Stimulated activated CD8-positive, alpha-beta memory T cell treated with anti-CD3 and anti-CD28 coated beads, Interleukin-15, amount 100 ng/mL, for 1 hour (primary cell): ENCODE results near the gene BFSP1.

Experiments
- DNase-seq: peaks from one replicate; pipeline ENCODE4 v3.0.0-alpha.2; 2020; ENCODE audit warnings: low read depth

Gene BFSP1

GRCh38 chr20:17495826-17496225 lies 35.4 kb downstream of the BFSP1 start:
- DNase-seq, result no peak

GRCh38 chr20:17494201-17494600 lies 37.0 kb downstream of the BFSP1 start:
- DNase-seq, result no peak

GRCh38 chr20:17493173-17493572 lies 38.0 kb downstream of the BFSP1 start:
- DNase-seq, result no peak

DNA sequence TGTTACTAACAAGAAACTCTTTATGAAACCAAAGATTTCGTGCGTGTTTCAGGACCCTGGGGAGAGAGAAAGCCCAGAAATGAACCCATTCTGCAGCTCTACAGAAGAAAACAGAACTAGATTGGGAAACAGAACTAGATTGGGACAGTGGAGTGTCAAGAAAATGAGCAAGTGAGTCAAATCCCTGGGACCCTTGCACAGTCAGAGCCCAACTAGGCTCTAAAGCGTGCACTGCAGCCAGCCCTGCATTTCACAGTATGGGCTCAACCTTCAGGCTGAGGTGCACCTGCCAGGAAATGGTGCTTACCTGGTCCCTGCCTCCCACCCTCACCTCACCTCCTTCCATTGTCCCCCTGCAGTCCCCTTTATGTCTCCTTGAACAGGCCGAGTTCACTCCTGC lies 39.7 kb downstream of the BFSP1 start:
- DNase-seq, result no peak

DNA sequence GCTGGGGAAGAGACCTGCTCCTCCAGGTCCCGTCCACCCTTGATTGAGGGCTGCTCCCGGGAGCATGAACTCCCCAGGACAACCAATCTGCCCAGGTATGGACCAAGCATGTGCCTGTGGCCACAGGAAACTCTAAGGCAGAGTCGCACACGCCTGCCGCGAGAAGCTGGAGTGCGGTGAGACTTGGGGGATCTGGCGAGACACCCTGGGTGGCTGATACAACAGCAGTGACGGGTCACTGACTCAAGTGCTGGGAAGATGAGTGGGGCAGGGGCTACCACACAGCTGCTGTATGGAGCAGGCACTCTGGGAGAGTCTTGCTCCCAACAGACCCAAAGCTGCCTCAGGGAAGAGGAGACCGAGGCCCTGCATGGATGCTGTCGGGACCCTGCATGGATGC lies 40.1 kb downstream of the BFSP1 start:
- no peak for DNase-seq

- DNase-seq, result no peak
These were observed 40.7 kb downstream of the BFSP1 start for GRCh38 chr20:17490501-17490900.

GRCh38 chr20:17488916-17489600 lies 42.1 kb downstream of the BFSP1 start:
- DNase-seq, result no peak

- no peak for DNase-seq
These were observed 46.2 kb downstream of the BFSP1 start for GRCh38 chr20:17485017-17485416.

DNA sequence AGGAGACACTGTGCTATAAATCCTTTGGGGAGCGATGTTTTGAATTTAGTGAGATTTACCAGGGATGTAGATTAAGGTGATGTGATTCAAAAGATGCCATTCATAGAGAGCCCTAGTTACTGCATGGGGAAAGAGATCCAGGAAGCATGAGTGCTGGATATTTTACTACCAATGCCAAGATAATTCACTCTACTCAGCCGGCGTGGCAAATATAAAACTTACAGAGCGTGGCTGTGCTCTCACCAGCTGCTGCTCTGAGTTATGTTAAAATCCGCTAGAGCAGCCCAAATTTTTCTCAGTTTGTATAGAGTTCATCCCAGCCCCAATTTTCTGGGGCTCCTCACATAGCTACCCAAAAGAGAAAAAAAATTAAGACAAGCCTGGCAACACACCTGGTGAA lies 48.6 kb downstream of the BFSP1 start:
- DNase-seq, result no peak

- no peak for DNase-seq
These were observed 49.5 kb downstream of the BFSP1 start for GRCh38 chr20:17481661-17482060.

GRCh38 chr20:17480696-17481095 lies 50.5 kb downstream of the BFSP1 start:
- DNase-seq, result no peak

DNA sequence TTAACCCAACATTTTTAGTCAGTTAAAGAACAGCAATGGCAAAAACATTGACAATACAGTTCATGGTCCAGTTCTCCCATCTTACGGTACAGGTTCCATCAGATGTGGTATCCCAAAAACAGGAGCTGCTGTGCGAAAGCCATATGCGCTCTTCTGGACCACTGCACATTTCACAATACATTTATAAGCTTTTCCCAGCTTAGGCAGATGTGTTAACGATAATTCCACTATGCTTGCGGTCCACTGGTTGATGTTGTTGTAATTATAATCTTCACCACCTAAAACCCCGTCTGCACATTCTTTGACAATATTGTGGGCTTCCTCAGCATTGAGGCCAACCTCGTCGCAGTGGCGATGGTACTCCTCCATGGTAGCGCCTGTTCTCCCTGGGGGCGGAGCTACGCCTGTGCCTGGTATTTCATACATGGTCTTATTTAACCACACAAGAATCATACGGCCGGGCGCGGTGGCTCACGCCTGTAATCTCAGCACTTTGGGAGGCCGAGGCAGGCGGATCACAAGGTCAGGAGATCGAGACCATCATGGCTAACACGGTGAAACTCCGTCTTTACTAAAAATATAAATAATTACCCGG lies 52.0 kb downstream of the BFSP1 start:
- no peak for DNase-seq

DNA sequence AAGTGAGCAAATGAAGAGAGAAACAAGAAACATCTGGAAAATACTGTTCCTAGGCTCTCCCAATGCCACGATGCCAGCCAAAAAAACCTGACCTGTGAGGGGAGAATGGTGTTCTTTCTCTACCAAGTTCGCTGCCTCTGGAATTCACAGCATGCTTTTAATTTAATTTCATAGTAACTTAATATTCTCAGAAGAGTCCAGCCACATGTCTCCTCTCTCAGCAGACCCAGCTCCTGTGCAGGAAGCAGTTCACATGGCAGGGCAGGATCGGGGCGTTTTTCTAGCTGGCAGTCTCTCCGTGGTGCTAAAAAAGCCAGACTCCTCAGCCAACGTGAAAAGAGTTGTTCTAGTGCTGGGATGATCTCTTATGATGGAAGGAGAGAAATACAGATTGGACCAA lies 57.5 kb downstream of the BFSP1 start:
- DNase-seq, result no peak

- no peak for DNase-seq
These were observed 59.5 kb downstream of the BFSP1 start for GRCh38 chr20:17471606-17472187.

- DNase-seq, result no peak
These were observed 60.2 kb downstream of the BFSP1 start for GRCh38 chr20:17470973-17471372.

GRCh38 chr20:17470521-17470920 lies 60.7 kb downstream of the BFSP1 start:
- DNase-seq, result no peak

DNA sequence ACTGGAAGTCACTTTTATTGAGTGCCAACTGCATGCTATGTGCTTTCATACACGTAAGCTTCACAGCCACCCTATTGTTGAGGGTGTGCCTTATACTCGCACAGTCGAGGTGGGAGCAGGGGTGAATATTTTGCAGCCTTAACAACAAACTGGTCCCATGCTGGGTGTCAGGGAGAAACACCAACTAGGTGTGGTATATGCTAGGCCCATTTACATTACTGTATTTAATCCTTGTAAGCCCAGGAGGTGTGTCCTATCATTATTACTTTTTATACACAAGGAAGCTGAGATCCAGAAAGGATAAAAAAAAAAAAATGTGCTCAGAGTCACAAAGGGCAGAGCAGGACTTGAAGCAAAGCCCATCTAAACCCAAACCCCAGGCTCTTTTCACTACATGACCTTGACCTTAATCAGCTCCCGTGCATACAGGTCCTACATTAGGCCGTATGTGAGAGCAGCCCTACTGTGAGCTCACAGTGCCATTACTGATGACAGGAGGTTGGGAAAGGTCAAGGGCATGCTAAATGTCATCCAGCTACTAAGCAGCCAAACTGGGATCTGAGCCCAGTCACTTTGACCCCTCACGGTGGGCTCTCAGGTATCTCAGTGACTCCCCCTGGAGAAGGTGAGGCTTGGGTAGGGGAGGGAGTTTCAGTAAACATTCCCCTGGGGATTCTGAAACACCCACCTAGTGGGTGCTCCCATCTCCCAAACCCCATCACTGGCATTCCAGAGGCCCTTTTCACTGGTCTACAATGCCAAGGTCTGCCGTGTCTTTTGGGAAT lies 61.7 kb downstream of the BFSP1 start:
- DNase-seq, result no peak

GRCh38 chr20:17468073-17468840 lies 62.9 kb downstream of the BFSP1 start:
- no peak for DNase-seq

- no peak for DNase-seq
These were observed 64.0 kb downstream of the BFSP1 start for GRCh38 chr20:17467120-17467655.

GRCh38 chr20:17466641-17467040 lies 64.5 kb downstream of the BFSP1 start:
- DNase-seq, result no peak

- DNase-seq, result no peak
These were observed 65.9 kb downstream of the BFSP1 start for GRCh38 chr20:17465236-17465635.

DNA sequence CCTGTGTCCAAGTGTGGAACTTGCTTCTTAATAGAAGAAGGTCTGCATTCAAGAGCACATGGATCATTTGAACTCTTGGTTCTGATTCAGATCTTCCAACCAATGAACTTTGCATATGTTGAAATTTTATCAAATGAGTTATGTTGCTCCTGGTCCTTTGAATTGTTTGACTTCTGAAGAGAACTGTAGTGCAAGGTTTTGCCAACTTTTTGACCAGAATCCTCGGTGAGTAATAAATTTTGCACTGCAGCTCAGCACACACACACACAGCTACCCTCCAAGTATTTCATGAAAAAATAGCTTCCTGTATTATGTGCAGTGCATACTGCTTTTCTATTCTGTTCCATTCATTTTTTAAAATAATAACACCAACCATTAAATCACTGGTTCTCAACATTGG lies 67.5 kb downstream of the BFSP1 start:
- DNase-seq, result no peak
